OCI-LY1 (cell line): ENCODE results near the gene CSN2.

Experiments
- CTCF ChIP-seq: fragments of 200-600 bp; sonication (generic), shearing (Covaris generic); IDR thresholded peaks from 2 replicates; pipeline ENCODE4 v1.5.1; 2017; ENCODE audit warnings: mild to moderate bottlenecking, antibody characterized with exemption, low read length, moderate library complexity, mixed read lengths
- EZH2 ChIP-seq: fragments of 200-600 bp; sonication (generic), shearing (Covaris generic); IDR thresholded peaks from 2 replicates; pipeline ENCODE4 v1.8.0; 2017; ENCODE audit warnings: borderline replicate concordance, mixed run types, mild to moderate bottlenecking, antibody characterized with exemption, low read length, moderate library complexity, mixed read lengths

GRCh38 chr4:69930768-69931167 lies 34.8 kb downstream of the CSN2 start, which contains the start of gene CSN1S1:
- no peak for TF ChIP-seq CTCF
- no peak for TF ChIP-seq EZH2
